HG03045 (cell line): ENCODE data around the gene SOX6.
"Not testable (repeated sequence)": the region's sequence is repeated elsewhere in the genome, so short reads cannot be mapped to it uniquely, and the experiment has no call there.

Source experiments
- ATAC-seq: cut with Tn5 transposase; IDR thresholded peaks from one replicate; pipeline ENCODE4 v1.9.1; 2021; ENCODE audit warnings: mild to moderate bottlenecking, moderate library complexity; ENCODE audit not compliant: unreplicated experiment

SOX6 gene

GRCh38 chr11:16058671-16059070, 297.7 kb downstream of the SOX6 start:
- no peak for ATAC-seq

DNA sequence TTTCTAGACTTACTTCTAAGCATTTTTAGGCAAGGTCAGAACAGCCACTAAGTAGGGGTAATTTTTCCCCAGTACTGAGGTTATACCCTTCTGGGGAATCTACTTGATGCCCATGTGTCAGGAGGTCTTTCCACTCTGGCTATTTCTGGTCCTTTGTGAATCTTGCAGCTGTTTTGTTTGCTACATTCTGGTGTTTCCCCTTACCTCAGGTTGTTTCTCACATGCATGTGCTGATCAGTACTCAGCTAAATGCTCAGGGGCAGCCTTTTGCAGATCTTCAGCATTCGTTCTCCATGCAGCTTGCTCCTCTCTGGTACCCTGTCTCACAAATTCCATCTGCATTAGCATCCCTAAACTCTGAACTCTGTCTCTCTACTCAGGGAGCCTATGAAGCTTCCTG, 303.6 kb downstream of the SOX6 start:
- ATAC-seq: no peak

DNA sequence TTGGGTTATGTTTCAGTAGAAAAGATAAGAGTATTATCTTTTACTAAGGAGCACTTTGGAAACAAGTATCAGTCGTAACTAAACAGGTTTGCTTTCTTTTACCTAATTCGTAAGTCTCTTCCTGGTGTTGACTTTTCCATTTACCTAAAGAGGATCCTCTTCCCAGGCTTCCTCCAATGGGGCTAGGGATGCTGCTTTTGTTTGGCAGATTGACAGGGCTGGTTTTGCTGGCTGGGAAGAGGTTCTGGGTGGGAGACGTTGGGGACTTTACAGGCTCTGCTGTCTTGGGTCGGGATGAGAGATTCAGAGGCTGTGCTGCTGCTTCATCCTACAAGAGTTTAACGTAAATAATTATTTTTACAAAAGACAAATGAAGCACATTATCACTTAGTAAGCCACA, 306.7 kb downstream of the SOX6 start:
- no peak for ATAC-seq

DNA sequence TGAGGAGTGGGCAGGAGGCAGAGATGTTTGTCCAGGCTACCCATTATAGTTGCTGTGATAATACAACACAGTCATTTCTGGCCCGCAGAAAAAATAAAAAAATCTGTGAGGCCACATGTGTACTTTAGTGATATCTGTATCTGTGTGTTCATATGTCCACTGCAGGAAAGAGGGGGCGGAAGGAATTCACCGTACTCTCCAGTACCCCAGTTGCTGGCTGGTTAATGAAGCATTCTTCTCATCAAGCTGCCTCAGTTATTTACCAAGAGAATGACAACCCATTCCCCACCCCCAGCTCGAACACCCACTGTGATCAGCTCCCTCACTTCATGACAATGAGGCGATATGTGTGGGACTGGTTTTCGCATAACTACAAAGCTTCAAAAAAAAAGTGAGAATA, 309.3 kb downstream of the SOX6 start:
- no peak for ATAC-seq

GRCh38 chr11:16043617-16044016, 312.7 kb downstream of the SOX6 start:
- ATAC-seq: no peak

GRCh38 chr11:16041207-16041606, 315.1 kb downstream of the SOX6 start:
- no peak for ATAC-seq

GRCh38 chr11:16040151-16040550, 316.2 kb downstream of the SOX6 start:
- no peak for ATAC-seq

DNA sequence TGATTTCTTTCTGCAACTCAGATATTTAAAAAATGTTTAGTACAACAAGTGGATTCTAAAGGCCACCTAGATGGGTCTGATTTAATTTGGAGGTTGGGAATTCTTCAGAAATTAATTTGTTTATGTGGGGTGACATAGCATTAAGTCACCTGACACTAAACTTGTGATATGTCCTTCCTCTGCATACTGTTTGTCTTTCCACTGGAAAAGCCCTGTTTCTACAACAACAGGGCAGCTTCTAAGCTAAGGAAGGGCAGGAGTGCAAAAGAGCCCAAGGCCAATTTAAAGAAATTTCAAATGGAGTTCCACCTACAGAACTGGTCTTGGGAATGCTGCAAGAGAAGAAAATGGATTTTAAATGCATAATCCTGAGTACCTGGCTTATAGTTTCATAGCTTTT, 319.2 kb downstream of the SOX6 start:
- no peak for ATAC-seq

DNA sequence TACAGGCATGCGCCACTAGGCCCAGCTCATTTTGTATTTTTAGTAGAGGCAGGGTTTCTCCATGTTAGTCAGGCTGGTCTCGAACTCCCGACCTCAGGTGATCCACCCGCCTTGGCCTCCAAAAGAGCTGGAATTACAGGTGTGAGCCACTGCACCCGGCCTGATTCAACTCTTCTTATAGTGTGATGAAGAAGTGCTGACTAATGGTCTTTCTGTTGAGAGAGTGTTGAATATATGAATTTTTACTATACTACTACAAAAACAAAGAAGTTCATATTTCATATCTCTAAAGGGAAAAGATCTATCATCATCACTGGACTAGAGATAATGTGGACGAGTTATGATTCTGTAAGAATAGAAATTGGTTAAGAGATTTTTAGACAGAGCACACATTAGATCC, 320.1 kb downstream of the SOX6 start:
- no peak for ATAC-seq

- ATAC-seq: no peak
These were observed 322.3 kb downstream of the SOX6 start for GRCh38 chr11:16034074-16034473.

DNA sequence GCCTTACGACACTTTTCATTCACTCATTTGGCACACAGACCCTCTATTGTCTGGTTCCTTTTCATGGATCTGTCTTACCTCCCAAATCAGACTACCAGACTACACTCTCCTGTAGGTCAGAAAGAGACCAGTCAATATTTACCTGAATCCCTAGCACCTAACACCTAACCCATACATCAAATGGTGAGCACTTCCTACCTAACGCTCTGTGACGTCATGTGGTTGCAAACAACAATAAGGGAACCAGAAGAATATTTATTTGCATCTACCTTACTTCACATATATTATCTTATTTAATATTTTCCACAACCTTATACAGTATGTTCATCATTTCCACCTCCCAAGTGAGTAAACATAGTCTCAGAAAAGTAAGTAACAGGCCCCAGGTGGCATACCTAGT, 323.4 kb downstream of the SOX6 start:
- ATAC-seq: no peak

GRCh38 chr11:16031210-16031609, 325.1 kb downstream of the SOX6 start:
- ATAC-seq: no peak

- no peak for ATAC-seq
These were observed 325.7 kb downstream of the SOX6 start for GRCh38 chr11:16030664-16031063.

GRCh38 chr11:16029151-16029550, 327.2 kb downstream of the SOX6 start:
- not testable (repeated sequence) for ATAC-seq

- no peak for ATAC-seq
These were observed 327.9 kb downstream of the SOX6 start for GRCh38 chr11:16028419-16028818.

DNA sequence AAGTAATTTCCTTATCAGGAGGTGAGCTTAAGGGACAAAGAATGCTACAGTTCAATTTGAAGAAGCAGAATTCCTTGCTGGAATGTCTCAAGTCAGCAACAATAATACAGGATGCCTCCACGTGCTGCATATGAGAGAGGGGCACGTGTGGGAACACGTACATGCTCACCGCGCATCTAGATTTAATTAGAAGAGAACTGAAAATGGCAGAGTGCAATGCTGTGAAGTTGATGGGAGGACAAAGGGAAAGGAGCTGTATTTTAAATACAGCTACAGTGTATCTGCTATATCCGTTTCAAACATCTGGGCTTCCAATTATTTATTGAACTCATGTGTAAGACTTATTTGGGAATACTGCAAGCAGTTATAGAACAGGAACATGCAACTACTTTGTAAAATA, 328.7 kb downstream of the SOX6 start:
- ATAC-seq: no peak

DNA sequence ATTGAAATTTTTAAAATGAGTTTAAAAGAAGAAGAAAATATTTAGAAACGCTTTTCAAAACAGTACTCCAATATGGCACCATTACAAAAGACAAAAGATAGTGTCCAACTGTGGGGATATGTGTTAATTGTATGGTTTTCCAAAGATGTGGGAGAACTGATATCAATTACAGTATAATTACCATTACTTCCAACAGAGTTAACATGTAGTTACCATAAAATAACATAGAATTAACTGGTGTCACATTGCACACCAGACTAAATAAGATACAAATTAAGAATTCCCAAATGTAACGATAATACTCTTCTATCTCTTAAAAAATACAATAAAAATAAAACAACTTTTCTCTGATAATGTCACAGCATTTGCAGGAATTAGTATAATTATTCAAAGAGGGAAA, 329.5 kb downstream of the SOX6 start:
- ATAC-seq: no peak

DNA sequence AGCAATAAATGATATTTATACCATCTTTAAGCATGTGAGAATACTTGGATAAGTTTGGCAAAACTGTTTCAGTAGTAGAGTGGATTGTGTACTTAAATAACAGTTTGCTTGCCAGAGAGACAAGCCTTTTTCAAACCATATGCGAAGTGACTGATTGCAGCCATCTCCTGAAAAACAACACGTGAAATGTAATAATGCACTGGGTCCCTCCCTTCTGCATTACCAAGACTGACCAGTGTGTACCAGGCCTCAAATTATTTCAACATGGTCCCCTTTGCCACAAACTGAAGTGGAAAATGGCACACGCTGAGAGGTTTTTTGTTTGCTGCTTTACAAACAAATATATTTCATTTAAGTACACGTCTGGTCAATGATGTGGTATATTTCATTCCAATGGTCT, 337.4 kb downstream of the SOX6 start:
- ATAC-seq: no peak

DNA sequence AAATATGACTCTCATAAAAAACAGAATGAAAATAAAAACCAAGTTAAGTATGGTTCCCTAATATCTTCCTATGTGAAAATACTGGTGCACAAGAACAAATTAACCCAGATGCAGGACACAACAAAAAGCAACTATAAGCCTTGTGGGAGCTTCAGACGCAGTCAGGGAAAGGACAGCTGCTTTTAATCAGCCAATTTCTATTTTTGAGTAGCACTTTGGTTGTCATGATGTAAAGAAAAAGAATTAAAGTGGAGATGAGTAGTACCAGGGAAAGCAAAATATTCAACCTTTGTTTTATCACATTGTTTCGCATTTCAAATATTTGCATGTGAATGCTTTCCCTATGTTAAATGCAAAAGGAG, 339.9 kb downstream of the SOX6 start:
- ATAC-seq: no peak

GRCh38 chr11:16015741-16016467, 340.4 kb downstream of the SOX6 start:
- no peak for ATAC-seq

- no peak for ATAC-seq
These were observed 342.6 kb downstream of the SOX6 start for GRCh38 chr11:16013649-16014275.

- ATAC-seq: no peak
These were observed 343.1 kb downstream of the SOX6 start for GRCh38 chr11:16013242-16013641.
